Measurements from ENCODE around the gene INIP.
"Not testable (repeated sequence)": the region's sequence is repeated elsewhere in the genome, so short reads cannot be mapped to it uniquely, and the experiment has no call there.

INIP gene

GRCh38 chr9:112680731-112681402 lies 37.0 kb downstream of the INIP start:
- TF ChIP-seq, protein P1, sequence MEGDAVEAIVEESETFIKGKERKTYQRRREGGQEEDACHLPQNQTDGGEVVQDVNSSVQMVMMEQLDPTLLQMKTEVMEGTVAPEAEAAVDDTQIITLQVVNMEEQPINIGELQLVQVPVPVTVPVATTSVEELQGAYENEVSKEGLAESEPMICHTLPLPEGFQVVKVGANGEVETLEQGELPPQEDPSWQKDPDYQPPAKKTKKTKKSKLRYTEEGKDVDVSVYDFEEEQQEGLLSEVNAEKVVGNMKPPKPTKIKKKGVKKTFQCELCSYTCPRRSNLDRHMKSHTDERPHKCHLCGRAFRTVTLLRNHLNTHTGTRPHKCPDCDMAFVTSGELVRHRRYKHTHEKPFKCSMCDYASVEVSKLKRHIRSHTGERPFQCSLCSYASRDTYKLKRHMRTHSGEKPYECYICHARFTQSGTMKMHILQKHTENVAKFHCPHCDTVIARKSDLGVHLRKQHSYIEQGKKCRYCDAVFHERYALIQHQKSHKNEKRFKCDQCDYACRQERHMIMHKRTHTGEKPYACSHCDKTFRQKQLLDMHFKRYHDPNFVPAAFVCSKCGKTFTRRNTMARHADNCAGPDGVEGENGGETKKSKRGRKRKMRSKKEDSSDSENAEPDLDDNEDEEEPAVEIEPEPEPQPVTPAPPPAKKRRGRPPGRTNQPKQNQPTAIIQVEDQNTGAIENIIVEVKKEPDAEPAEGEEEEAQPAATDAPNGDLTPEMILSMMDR (IDR thresholded peaks at IDR 0.05; ENCODE audit: low read depth, low read length, missing control alignments), result no peak
- H3K4me3 ChIP-seq (replicated peaks; ENCODE audit: low read depth, low read length), result no peak overlapping the region
- no peak for DNase-seq (ENCODE audit: extremely low read depth, low read depth)

GRCh38 chr9:112677040-112677439 lies 40.9 kb downstream of the INIP start:
- TF ChIP-seq, protein P1 (IDR thresholded peaks at IDR 0.05; ENCODE audit: low read depth, low read length, missing control alignments), result no peak
- H3K4me3 ChIP-seq (replicated peaks; ENCODE audit: low read depth, low read length), result no peak overlapping the region
- no peak for DNase-seq (ENCODE audit: extremely low read depth, low read depth)

DNA sequence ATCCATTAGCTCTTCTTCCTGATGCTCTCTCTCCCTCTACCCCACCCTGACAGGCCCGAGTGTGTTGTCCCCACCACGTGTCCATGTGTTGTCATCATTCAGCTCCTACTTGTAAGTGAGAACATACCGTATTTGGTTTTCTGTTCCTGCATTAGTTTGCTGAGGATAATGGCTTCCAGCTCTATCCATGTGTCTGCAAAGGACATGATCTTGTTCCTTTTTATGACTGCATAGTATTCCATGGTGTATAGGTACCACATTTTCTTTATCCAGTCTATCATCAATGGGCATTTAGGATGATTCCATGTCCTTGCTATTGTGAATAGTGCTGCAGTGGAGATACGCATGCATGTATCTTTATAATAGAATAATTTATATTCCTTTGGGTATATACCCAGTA lies 44.7 kb downstream of the INIP start:
- not testable (repeated sequence) for H3K4me3 ChIP-seq (replicated peaks; ENCODE audit: low read depth, low read length); DNase-seq (ENCODE audit: extremely low read depth, low read depth)

DNA sequence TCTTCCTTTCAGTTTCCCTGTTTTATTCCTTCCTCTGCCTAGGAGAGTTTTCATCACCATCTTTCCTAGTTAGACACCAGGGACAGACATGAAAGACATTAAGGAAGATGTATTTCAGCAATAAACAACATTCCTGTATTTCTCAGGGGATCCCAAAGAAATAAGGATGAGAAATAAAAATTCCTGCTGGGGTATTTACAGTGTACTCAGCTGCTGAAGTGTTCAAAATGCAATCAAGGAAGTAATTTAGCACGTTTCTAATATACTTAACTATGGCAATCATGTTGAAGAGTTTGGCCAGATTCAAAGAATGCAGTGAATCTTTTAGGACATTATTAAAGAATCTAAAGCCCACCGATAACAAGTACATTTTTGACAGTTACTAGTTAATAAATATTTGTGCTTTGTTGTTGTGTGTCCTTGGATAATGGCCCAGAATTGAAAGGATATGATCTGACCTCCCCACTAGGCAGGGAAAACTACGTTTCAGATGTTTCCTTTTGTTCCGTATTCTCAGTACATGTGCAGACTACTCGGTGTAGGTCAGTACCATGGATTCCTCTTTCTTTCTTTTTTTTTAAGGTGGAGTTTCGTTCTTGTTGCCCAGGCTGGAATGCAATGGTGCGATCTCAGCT lies 46.8 kb downstream of the INIP start:
- DNase-seq (ENCODE audit: extremely low read depth, low read depth), result no peak
- no peak overlapping the region for H3K4me3 ChIP-seq (replicated peaks; ENCODE audit: low read depth, low read length)
- TF ChIP-seq, protein P1 (IDR thresholded peaks at IDR 0.05; ENCODE audit: low read depth, low read length, missing control alignments), result no peak

DNA sequence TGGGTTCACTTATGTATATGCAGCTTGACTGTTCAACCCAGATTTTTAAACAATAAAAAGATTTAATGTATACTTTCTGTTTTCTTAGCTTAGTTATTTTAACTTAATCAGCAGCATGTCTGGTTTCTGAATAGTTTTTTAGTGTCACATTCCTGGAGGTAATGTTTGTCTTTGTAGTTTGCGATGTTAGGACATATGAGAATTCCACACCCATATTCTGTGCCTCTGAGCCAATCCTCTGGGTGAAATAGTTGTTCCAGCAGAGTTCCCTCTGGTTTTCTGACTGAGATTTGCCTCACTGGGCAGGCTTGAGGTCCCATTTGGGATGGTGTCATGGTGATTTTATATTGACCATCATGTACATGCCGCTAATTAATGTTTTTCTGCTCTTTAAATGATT lies 48.6 kb downstream of the INIP start:
- DNase-seq (ENCODE audit: extremely low read depth, low read depth), result no peak
- TF ChIP-seq, protein P1 (IDR thresholded peaks at IDR 0.05; ENCODE audit: low read depth, low read length, missing control alignments), result no peak
- H3K4me3 ChIP-seq (replicated peaks; ENCODE audit: low read depth, low read length), result no peak overlapping the region

GRCh38 chr9:112665347-112665746 lies 52.6 kb downstream of the INIP start:
- TF ChIP-seq, protein P1 (IDR thresholded peaks at IDR 0.05; ENCODE audit: low read depth, low read length, missing control alignments), result peak; percentile 26
- H3K4me3 ChIP-seq (replicated peaks; ENCODE audit: low read depth, low read length), result no peak overlapping the region
- DNase-seq (ENCODE audit: extremely low read depth, low read depth), result no peak

DNA sequence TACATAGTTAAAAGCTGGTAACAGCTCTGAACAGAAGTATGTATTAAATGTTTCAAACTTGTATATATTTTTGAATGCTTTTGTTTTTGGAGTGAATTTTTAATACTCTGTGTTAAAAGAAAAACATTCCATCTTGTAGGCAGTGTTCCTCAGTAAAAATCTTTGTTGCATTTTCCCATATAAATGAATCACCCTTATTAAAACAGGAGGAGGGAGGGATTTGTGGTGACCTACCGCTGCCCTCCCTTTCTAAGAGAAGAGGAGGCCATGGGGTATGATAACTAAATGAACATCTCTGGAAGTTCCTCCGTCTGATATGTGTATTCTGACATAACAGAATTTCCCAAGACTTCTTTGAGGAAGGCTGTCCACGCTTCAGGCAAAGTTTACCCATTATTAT lies 53.4 kb downstream of the INIP start:
- DNase-seq (ENCODE audit: extremely low read depth, low read depth), result no peak
- TF ChIP-seq, protein P1 (IDR thresholded peaks at IDR 0.05; ENCODE audit: low read depth, low read length, missing control alignments), result no peak
- H3K4me3 ChIP-seq (replicated peaks; ENCODE audit: low read depth, low read length), result no peak overlapping the region
